ENCODE results near the gene NFATC2. TPM values are rescaled to one million over a fixed set of nuclear protein-coding genes. Genes with fewer than 3 reads are reported as not detected.

Gene NFATC2
- total RNA-seq, 3 donors from 2014 or later (not counting 1 experiment from before 2014, with no cell fraction given): 141 to 195 (median 160) TPM

DNA sequence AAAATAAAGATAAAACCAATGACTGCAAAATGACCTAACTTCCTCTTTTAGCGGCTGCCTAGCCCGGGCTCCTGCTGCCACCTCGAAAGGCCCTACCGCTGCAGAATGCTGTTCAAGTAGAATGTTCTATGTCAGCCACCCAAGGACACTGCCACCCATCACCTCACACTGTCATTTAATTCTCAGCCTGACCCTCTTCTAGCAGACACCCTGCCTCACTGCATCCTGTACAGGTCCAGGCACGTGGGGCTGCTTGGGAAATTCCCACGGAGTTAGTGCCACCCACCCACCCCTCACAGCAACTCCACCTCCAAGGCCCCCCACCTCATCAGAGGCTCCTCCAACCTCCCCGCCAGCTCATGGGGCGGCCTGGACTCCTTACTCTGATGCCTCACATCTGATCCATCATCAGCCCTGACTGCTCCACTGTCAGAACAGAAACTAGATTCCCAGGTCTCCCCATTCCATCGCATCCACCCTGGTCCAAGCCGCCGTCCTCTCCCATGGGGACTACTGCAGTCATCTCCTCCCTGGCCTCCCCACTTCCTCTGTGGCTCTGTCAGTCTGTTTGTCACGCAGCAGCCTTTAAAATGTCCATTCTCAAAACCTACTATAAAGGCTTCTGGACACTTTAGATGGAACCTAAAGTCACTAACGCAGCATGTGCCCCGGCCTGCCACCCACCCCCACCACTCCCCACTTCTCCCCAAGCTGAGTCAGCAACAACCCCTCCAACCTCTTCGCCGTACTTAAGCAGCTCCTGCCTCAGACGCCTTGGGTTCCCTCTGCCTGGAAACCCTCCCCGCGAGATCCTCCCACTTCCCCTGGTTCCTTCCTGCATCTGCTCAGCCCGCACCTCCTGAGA lies 17.0 kb downstream of the NFATC2 start:
- 3% methylated on average over 20 of the region's 20 CpGs for WGBS (ENCODE audit: insufficient coverage)
- intact Hi-C loops (cut with micrococcal nuclease): loop anchor here (1.0 to 10.0 kb wide), 3 partner anchors 13 to 139 kb away; no protein-coding TSS in a partner anchor
- Histone ChIP-seq H3K27ac (ENCODE audit: low read length) (peak overlapping the region; percentile 90), H3K4me1 (ENCODE audit: control insufficient read depth, insufficient read depth, low read length) (peaks cover 65% of the 10 kb centered on the region), H3K27me3 (ENCODE audit: control insufficient read depth, insufficient read depth, low read length) (no peaks in the 10 kb centered on the region), H3K36me3 (ENCODE audit: control insufficient read depth, insufficient read depth, low read length) (peaks cover 29% of the 10 kb centered on the region), H3K4me3 (ENCODE audit: low read length) (no peak overlapping the region), H3K9me3 (ENCODE audit: control insufficient read depth, insufficient read depth, low read length) (no peaks in the 10 kb centered on the region)
- peaks cover 16% of the 10 kb centered on the region for H3K36me3 Mint-ChIP-seq
- no peaks in the 10 kb centered on the region for H3K9me3 Mint-ChIP-seq
- ATAC-seq: peak; percentile 69 to 89 (median 85)
- H3K27me3 Mint-ChIP-seq (ENCODE audit: low read depth in 2 of 2): no peaks in the 10 kb centered on the region
- peak overlapping the region; percentile 72 for H3K4me3 Mint-ChIP-seq
- TF ChIP-seq, protein P1, sequence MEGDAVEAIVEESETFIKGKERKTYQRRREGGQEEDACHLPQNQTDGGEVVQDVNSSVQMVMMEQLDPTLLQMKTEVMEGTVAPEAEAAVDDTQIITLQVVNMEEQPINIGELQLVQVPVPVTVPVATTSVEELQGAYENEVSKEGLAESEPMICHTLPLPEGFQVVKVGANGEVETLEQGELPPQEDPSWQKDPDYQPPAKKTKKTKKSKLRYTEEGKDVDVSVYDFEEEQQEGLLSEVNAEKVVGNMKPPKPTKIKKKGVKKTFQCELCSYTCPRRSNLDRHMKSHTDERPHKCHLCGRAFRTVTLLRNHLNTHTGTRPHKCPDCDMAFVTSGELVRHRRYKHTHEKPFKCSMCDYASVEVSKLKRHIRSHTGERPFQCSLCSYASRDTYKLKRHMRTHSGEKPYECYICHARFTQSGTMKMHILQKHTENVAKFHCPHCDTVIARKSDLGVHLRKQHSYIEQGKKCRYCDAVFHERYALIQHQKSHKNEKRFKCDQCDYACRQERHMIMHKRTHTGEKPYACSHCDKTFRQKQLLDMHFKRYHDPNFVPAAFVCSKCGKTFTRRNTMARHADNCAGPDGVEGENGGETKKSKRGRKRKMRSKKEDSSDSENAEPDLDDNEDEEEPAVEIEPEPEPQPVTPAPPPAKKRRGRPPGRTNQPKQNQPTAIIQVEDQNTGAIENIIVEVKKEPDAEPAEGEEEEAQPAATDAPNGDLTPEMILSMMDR (IDR thresholded peaks at IDR 0.05): no peak
- peaks cover 82 to 86% of the 10 kb centered on the region in 2 donors for H3K4me1 Mint-ChIP-seq
- peak overlapping the region; percentile 95 to 100 for H3K27ac Mint-ChIP-seq
- peak; percentile 74 to 79 for DNase-seq

DNA sequence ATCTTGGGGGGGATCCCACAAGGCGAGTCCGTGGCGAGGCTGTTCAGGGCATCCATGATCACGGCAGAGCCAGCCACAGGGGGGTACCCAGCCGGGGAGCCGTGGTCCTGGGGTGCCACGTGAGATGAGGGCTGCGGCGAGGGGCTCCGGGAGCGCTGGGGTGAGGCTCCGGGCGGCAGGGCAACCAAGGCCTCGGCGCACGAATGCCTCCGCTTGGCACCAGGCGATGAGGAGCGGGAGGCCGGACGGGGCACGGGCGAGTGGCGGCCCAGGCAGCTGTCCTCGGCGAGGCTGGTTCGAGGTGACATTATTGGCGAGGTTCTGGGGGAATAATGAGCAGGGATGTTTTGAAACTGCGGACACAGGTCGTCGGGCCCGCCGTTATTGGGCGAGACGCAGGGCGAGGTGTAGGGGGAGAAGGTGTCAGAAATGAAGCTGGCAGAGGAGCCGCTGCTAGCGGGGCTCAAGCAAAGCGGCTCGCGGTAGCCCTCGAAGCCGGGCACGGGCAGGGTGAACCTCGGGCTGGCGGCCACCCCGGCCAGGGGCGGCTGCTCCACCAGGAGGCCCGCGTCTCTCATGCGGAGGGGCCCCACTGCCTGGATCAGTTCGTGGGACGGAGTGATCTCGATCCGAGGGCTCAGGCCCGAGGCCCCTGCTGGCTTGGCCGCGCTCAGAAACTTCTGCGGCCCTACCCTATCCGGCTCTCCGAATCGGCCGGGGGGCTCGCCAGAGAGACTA lies 19.1 kb downstream of the NFATC2 start:
- peak overlapping the region; percentile 61 for H3K4me3 Mint-ChIP-seq
- Histone ChIP-seq H3K4me3 (ENCODE audit: low read length) (no peak overlapping the region), H3K9me3 (ENCODE audit: control insufficient read depth, insufficient read depth, low read length) (no peaks in the 10 kb centered on the region), H3K4me1 (ENCODE audit: control insufficient read depth, insufficient read depth, low read length) (peaks cover 45% of the 10 kb centered on the region), H3K27me3 (ENCODE audit: control insufficient read depth, insufficient read depth, low read length) (no peaks in the 10 kb centered on the region), H3K27ac (ENCODE audit: low read length) (no peak overlapping the region), H3K36me3 (ENCODE audit: control insufficient read depth, insufficient read depth, low read length) (peaks cover 40% of the 10 kb centered on the region)
- TF ChIP-seq, protein P1 (IDR thresholded peaks at IDR 0.05): no peak
- H3K36me3 Mint-ChIP-seq: peaks cover 17% of the 10 kb centered on the region
- DNase-seq (no peak), ATAC-seq (no peak)
- H3K9me3 Mint-ChIP-seq: no peaks in the 10 kb centered on the region
- intact Hi-C loops (cut with micrococcal nuclease): loop anchor here (10.0 kb wide), 1 partner anchor 141 kb away; no protein-coding TSS in a partner anchor
- H3K27me3 Mint-ChIP-seq (ENCODE audit: low read depth in 2 of 2): no peaks in the 10 kb centered on the region
- H3K27ac Mint-ChIP-seq: peak overlapping the region; percentile 95 to 100
- WGBS (ENCODE audit: insufficient coverage): 98% methylated on average over 64 of the region's 64 CpGs
- H3K4me1 Mint-ChIP-seq: peaks cover 71 to 74% of the 10 kb centered on the region in 2 donors

DNA sequence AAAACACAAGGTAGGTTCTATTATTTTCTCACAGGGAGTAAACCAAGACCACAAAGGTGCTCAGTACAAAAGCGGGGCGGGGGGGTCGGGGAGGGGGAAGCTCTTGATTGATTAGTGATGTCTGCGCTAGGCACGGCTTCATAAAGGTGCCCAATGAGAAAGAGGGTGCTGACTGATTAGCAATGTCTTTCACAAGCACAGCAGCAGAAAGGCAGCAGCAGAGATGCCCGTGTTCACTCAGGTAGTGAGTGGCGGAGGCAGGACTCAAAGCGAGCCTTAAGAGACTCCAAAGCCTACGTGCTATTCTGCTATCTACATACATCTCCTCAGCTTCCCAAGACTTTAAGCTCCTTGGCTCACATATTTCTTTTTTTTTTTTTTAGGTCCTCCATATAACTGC lies 20.3 kb downstream of the NFATC2 start:
- DNase-seq: no peak
- H3K36me3 Mint-ChIP-seq: peaks cover 22% of the 10 kb centered on the region

More for the DNA sequence above, 20.3 kb downstream of the NFATC2 start:
- no peaks in the 10 kb centered on the region for H3K9me3 ChIP-seq (ENCODE audit: control insufficient read depth, insufficient read depth, low read length)
- H3K36me3 ChIP-seq (ENCODE audit: control insufficient read depth, insufficient read depth, low read length): peaks cover 48% of the 10 kb centered on the region
- 93% methylated on average over 9 of the region's 9 CpGs for WGBS (ENCODE audit: insufficient coverage)
- Mint-ChIP-seq H3K4me1 (peaks cover 67 to 68% of the 10 kb centered on the region in 2 donors), H3K4me3 (peak overlapping the region; percentile 61), H3K27ac (peak overlapping the region; percentile 95 to 100), H3K9me3 (no peaks in the 10 kb centered on the region), H3K27me3 (ENCODE audit: low read depth in 2 of 2) (no peaks in the 10 kb centered on the region)
- H3K27me3 ChIP-seq (ENCODE audit: control insufficient read depth, insufficient read depth, low read length): no peaks in the 10 kb centered on the region
- intact Hi-C loops (cut with micrococcal nuclease): loop anchor here (10.0 kb wide), 1 partner anchor 143 kb away; no protein-coding TSS in a partner anchor
- H3K27ac ChIP-seq (ENCODE audit: low read length): no peak overlapping the region
- peaks cover 35% of the 10 kb centered on the region for H3K4me1 ChIP-seq (ENCODE audit: control insufficient read depth, insufficient read depth, low read length)
- TF ChIP-seq, protein P1 (IDR thresholded peaks at IDR 0.05): no peak
- no peak overlapping the region for H3K4me3 ChIP-seq (ENCODE audit: low read length)
- ATAC-seq: no peak

Data from natural killer cell (primary cell).